Mammary epithelial cell (primary cell): ENCODE measurements around the gene AFAP1L2.

Experiments used
- EZH2 ChIP-seq: IDR thresholded peaks from 2 replicates; pipeline ENCODE4 v1.6.1; 2012; ENCODE audit warnings: low read length, inconsistent platforms, borderline replicate concordance
- TF ChIP-seq, protein P1 (sequence below), 2 donors: IDR thresholded peaks in 1 of 2; conservative IDR thresholded peaks in 1 of 2; 2 replicates each; pipeline ENCODE4 v1.5.1; 2011 to 2012; ENCODE audit warnings: inconsistent platforms in 2 of 2, low read length in 2 of 2, mild to moderate bottlenecking in 2 of 2, control low read depth in 1 of 2, low read depth in 1 of 2; ENCODE audit not compliant: insufficient read depth in 1 of 2; ENCODE audit errors: extremely low read depth in 1 of 2

GRCh38 chr10:114271779-114272167 lies 132.5 kb downstream of the AFAP1L2 start:
- TF ChIP-seq, protein P1, sequence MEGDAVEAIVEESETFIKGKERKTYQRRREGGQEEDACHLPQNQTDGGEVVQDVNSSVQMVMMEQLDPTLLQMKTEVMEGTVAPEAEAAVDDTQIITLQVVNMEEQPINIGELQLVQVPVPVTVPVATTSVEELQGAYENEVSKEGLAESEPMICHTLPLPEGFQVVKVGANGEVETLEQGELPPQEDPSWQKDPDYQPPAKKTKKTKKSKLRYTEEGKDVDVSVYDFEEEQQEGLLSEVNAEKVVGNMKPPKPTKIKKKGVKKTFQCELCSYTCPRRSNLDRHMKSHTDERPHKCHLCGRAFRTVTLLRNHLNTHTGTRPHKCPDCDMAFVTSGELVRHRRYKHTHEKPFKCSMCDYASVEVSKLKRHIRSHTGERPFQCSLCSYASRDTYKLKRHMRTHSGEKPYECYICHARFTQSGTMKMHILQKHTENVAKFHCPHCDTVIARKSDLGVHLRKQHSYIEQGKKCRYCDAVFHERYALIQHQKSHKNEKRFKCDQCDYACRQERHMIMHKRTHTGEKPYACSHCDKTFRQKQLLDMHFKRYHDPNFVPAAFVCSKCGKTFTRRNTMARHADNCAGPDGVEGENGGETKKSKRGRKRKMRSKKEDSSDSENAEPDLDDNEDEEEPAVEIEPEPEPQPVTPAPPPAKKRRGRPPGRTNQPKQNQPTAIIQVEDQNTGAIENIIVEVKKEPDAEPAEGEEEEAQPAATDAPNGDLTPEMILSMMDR (conservative IDR thresholded peaks at IDR 0.05 in 1 of 2, IDR thresholded peaks at IDR 0.05 in 1 of 2; ENCODE audit: extremely low read depth in 1 of 2, insufficient read depth in 1 of 2, low read depth in 1 of 2, low read length in 2 of 2) = no peak
- TF ChIP-seq EZH2 = no peak
